ENCODE data around the gene INPP5K.
A peak's percentile ranks its signal among the peaks of the same experiment; 100 is the strongest.
"Not testable (repeated sequence)": the region's sequence is repeated elsewhere in the genome, so short reads cannot be mapped to it uniquely, and the experiment has no call there.

INPP5K gene

GRCh38 chr17:1546292-1546922 is 30.0 kb upstream of the INPP5K start:
- no peak for DNase-seq (ENCODE audit: low read depth in 2 of 2)

DNA sequence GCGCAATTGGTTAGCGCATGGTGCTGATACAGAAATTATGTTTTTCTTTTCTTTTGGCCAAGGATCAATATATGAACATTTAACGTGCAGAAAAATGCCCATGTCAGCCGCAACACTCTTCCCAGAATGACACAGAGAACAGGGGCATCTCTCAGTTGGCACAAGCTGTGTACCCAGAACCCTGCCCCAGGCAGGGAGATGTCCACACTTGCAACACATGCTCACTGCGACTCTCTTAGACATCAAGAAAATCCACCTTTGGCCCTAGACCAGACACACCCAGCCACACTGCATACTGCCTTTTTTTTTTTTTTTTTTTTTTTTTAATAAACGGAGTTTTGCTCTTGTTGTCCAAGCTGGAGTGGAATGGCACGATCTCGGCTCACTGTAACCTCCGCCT is 29.2 kb upstream of the INPP5K start:
- no peak for DNase-seq (ENCODE audit: low read depth in 2 of 2)

DNA sequence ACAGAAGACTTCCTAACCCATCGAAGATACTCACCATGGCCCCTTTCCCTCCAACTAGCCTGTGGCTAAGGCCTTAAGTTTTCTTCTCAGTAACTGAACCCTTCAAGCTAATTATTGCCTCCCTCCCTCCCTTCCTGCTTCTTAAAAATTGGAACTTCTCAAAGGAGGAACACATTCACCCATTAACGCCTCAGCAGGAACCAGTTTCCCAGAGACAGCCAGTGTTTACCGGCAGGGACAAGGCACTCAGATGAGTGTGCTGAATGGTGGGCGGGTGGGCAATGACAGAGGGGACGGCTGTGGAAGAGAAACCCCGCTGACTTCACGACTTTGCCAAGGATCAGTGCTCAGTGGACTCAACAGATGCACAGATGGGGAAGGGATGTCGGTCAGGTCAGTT is 25.9 kb upstream of the INPP5K start:
- DNase-seq (ENCODE audit: low read depth in 2 of 2), result no peak

DNA sequence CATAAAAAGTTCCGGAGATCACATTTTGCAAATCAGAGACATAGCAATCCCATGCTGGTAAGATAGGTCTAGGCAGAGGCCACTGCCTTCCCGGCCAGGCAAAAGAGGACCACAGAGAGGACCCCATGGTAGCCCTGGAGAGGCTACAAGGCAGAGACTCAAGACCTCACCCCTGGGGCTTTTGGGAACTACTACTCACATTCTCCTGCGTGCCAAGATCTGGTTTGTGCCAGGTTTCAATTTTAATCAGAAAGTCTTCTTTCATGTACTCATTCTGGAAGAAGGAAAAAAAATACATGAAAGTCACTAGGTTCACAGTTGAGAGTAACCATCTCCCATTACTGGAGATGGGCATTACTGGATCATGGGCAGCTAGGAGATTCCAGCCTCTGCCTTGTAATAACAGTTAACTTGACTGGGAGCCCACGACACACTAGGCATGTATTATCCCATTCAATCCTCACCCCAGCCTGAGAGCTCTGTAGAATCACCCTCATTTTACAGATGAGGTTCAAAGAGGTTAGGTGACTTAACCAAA is 25.0 kb upstream of the INPP5K start:
- DNase-seq (ENCODE audit: low read depth in 2 of 2), result no peak

DNA sequence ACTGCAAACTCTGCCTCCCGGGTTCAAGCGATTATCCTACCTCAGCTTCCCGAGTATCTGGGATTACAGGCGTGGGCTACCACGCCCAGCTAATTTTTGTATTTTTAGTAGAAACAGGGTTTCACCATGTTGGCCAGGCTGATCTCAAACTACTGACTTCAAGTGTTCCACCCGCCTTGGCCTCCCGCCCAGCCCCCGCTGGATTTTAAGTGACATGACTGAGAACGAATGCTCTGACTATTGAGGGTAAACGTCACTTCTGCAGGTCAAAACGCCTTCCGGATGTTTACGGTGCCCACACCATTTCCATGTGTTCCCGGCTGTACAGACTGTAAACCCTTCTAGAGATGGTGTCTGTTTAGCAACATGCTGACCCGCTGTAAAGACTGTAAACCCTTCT is 23.4 kb upstream of the INPP5K start:
- no peak for DNase-seq (ENCODE audit: low read depth in 2 of 2)

GRCh38 chr17:1535737-1536136 is 19.3 kb upstream of the INPP5K start:
- DNase-seq (ENCODE audit: low read depth in 2 of 2), result no peak

- no peak for DNase-seq (ENCODE audit: low read depth in 2 of 2)
Observed at GRCh38 chr17:1533661-1534325, 17.4 kb upstream of the INPP5K start.

- DNase-seq (ENCODE audit: low read depth in 2 of 2), result peak in 1 of 2 donors; percentile 24
Observed at GRCh38 chr17:1532836-1533602, 16.6 kb upstream of the INPP5K start.

- DNase-seq (ENCODE audit: low read depth in 2 of 2), result no peak
Observed at GRCh38 chr17:1529863-1530262, 13.5 kb upstream of the INPP5K start.

GRCh38 chr17:1526876-1527275 is 10.5 kb upstream of the INPP5K start:
- DNase-seq (ENCODE audit: low read depth in 2 of 2), result not testable (repeated sequence)

DNA sequence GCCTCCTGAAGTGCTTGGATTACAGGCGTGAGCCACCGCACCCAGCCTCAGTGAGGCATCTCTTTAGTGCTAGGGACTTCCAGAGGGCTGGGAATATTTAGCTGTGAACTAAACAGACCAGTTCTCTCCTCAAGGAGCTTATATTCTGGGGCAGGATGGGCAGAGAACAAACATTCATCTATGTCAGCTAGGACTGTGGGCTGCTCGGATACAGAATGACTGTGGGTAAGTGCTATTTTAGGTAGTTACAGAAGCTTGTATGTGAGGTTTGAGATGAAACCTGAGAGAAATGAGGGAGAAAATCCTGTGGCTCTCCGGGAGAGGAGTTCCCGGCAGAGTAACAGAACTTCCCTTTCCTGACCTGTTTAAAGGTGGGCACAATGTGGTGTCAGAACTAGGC is 6.2 kb upstream of the INPP5K start:
- no peak for DNase-seq (ENCODE audit: low read depth in 2 of 2)

GRCh38 chr17:1521086-1521640 is 4.8 kb upstream of the INPP5K start:
- no peak for DNase-seq (ENCODE audit: low read depth in 2 of 2)

GRCh38 chr17:1519678-1520077 is 3.3 kb upstream of the INPP5K start:
- no peak for DNase-seq (ENCODE audit: low read depth in 2 of 2)

- no peak for DNase-seq (ENCODE audit: low read depth in 2 of 2)
Observed at GRCh38 chr17:1518410-1518809, 2.0 kb upstream of the INPP5K start.

DNA sequence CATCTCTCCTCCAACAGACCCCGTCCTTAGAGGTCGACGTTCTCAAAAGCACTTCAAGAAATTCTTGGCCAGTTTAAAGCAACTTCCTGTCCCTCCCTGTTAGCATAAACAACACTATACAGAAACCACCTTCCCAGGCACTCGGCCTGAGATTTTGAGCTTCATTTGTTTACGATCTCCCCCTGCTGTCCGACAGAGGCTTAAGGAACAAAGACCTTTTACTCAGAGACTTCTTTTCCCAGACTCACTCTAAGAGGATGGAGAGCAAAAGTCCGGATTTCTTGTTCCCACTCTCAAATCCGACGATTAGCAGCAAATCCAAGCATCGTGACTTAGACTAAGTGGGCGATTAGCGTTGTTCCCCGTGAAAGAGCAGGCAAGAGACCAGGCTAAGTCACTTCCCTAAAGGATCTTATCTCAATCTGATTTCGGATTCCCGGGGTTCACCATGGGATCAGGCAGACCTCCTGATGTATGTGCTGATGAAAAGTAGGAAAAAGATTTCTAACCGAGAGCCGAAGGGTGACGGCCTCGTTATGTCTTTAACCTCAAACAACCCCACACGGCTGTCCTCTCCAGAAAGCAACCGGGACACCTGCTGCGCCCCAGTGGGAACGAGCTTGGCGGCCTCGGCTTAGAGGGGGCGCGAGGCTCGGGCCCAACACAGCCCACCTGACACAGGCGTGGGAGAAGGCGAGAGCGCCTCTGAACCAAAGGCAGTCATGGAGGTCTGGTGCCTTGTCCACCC is 598 bp downstream of the INPP5K start:
- no peak for DNase-seq (ENCODE audit: low read depth in 2 of 2)

GRCh38 chr17:1512351-1512750 is 4.1 kb downstream of the INPP5K start:
- no peak for DNase-seq (ENCODE audit: low read depth in 2 of 2)

GRCh38 chr17:1511756-1512321 is 4.6 kb downstream of the INPP5K start:
- DNase-seq (ENCODE audit: low read depth in 2 of 2), result no peak

GRCh38 chr17:1511290-1511689 is 5.1 kb downstream of the INPP5K start:
- DNase-seq (ENCODE audit: low read depth in 2 of 2), result no peak

GRCh38 chr17:1509290-1509881 is 7.0 kb downstream of the INPP5K start:
- no peak for DNase-seq (ENCODE audit: low read depth in 2 of 2)

- DNase-seq (ENCODE audit: low read depth in 2 of 2), result not testable (repeated sequence)
Observed at GRCh38 chr17:1508709-1509108, 7.7 kb downstream of the INPP5K start.

All from stimulated activated CD4-positive, alpha-beta T cell treated with anti-CD3 and anti-CD28 coated beads, Interleukin-15, amount 100 ng/mL, for 48 hours (primary cell).